Right lobe of liver (tissue), 6 donors: ENCODE results near the gene UVRAG. TPM values are rescaled to one million over a fixed set of nuclear protein-coding genes. Genes with fewer than 3 reads are reported as not detected.

Experiments
- ATAC-seq, 4 donors: fragments of 200-7000 bp; cut with Tn5 transposase; one replicate each; pipeline ENCODE4 v1.9.1; 2020; ENCODE audit warnings: mild to moderate bottlenecking in 4 of 4, moderate library complexity in 4 of 4
- DNase-seq, 3 donors: peaks; one replicate each; pipeline ENCODE4 v3.0.0-alpha.2; 2020
- H3K27ac ChIP-seq, 3 donors: fragments of 200-600 bp; one replicate each; pipeline ENCODE4 v1.8.0; 2022
- H3K27me3 ChIP-seq, 2 donors: fragments of 200-600 bp; one replicate each; pipeline ENCODE4 v1.8.0; 2022
- H3K36me3 ChIP-seq, 4 donors: fragments of 200-600 bp; sonication (generic) in 1 of 4; one replicate each; pipeline versions ENCODE4 v1.5.1 to v1.8.0; 2017 to 2022; ENCODE audit warnings: control low read depth in 1 of 4
- H3K4me1 ChIP-seq, 4 donors: fragments of 200-600 bp; sonication (generic) in 1 of 4; one replicate each; pipeline versions ENCODE4 v1.5.1 to v1.8.0; 2017 to 2022; ENCODE audit warnings: control low read depth in 1 of 4
- H3K4me3 ChIP-seq, 3 donors: fragments of 200-600 bp; one replicate each; pipeline ENCODE4 v1.8.0; 2022
- H3K9me3 ChIP-seq, 4 donors: fragments of 200-600 bp; sonication (generic) in 1 of 4; one replicate each; pipeline versions ENCODE4 v1.5.1 to v1.8.0; 2017 to 2022; ENCODE audit warnings: control low read depth in 1 of 4
- CTCF ChIP-seq, 4 donors: fragments of 200-600 bp in 3 of 4; fragments of 450-650 bp in 1 of 4; IDR thresholded peaks; one replicate each; pipeline versions ENCODE4 v1.5.1 to v1.8.0; 2016 to 2022; ENCODE audit warnings: antibody characterized with exemption in 4 of 4, mild to moderate bottlenecking in 2 of 4
- POLR2A ChIP-seq: fragments of 450-650 bp; IDR thresholded peaks from one replicate; pipeline ENCODE4 v1.6.1; 2017; ENCODE audit warnings: antibody characterized with exemption, mild to moderate bottlenecking
- WGBS: methylation state at CpG from one replicate; pipeline ENCODE4 v1.1.6; 2018; ENCODE audit warnings: low coverage, low lambda C conversion rate; ENCODE audit not compliant: insufficient coverage; ENCODE audit errors: missing lambda C conversion rate; 5-methylcytosine and 5-hydroxymethylcytosine counted together
- intact Hi-C, 2 donors: fragments of 100-400 bp; cut with DNase I; formaldehyde crosslinking; loops; one replicate each; pipeline versions ENCODE4 v1.11.2 to v1.14.1; 2022
- total RNA-seq, 6 experiments: library from RNA; depleted of rRNA in 2 of 6; stranded (reverse); fragments of >200 nt in 2 of 6; fragmentation: NEBNext Ultra II Directional in 3 of 6; extraction: Animal tissue kit (Norgen Biotek cat#: 25700) in 3 of 6; gene quantifications; one replicate each; pipeline versions ENCODE4 v1.1.0 to v1.2.4, GENCODE V29; 2016 to 2023
- donor health status: DM: no; HTN: yes; CAD: no.
- donor health status: DM: no; HTN: no; CAD: no.
- donor health status: DM: no; HTN: no; CAD: no.
- donor health status: DM: no; HTN: yes; CAD: no.
- donor health status: DM: no; HTN: yes; CAD: no.

UVRAG gene
- total RNA-seq, 6 experiments from 2014 or later = 8.8 to 12.6 (median 10.3) TPM

GRCh38 chr11:76124905-76125770 is 310.1 kb downstream of the UVRAG start:
- Histone ChIP-seq H3K4me3 (no peak overlapping the region), H3K27ac (no peak overlapping the region), H3K36me3 (no peaks in the 10 kb centered on the region), H3K27me3 (no peaks in the 10 kb centered on the region), H3K9me3 (no peaks in the 10 kb centered on the region), H3K4me1 (no peaks in the 10 kb centered on the region)
- 89% methylated on average over 8 of the region's 8 CpGs for WGBS
- TF ChIP-seq POLR2A (no peak), CTCF (IDR thresholded peaks at IDR 0.05) (no peak)
- ATAC-seq (no peak), DNase-seq (no peak)
- intact Hi-C loops = no loop called here

GRCh38 chr11:76129729-76130128 is 314.7 kb downstream of the UVRAG start:
- intact Hi-C loops = no loop called here
- H3K27ac ChIP-seq = no peak overlapping the region

GRCh38 chr11:76131142-76131541 is 316.1 kb downstream of the UVRAG start:
- no peaks in the 10 kb centered on the region for H3K27me3 ChIP-seq

More at GRCh38 chr11:76129729-76130128, 314.7 kb downstream of the UVRAG start:
- TF ChIP-seq POLR2A (no peak), CTCF (IDR thresholded peaks at IDR 0.05) (no peak)
- DNase-seq = no peak
- H3K4me1 ChIP-seq = no peaks in the 10 kb centered on the region
- H3K27me3 ChIP-seq = no peaks in the 10 kb centered on the region
- H3K4me3 ChIP-seq = no peak overlapping the region
- H3K36me3 ChIP-seq = no peaks in the 10 kb centered on the region
- H3K9me3 ChIP-seq = no peaks in the 10 kb centered on the region
- ATAC-seq = no peak
- 93% methylated on average over 2 of the region's 2 CpGs for WGBS

More at GRCh38 chr11:76131142-76131541, 316.1 kb downstream of the UVRAG start:
- intact Hi-C loops = no loop called here
- no peaks in the 10 kb centered on the region for H3K4me1 ChIP-seq
- no peak overlapping the region for H3K4me3 ChIP-seq
- no peak overlapping the region for H3K27ac ChIP-seq
- 89% methylated on average over 2 of the region's 2 CpGs for WGBS
- H3K9me3 ChIP-seq = no peaks in the 10 kb centered on the region
- DNase-seq (no peak), ATAC-seq (no peak)
- no peak for TF ChIP-seq CTCF (IDR thresholded peaks at IDR 0.05)
- no peak for TF ChIP-seq POLR2A
- H3K36me3 ChIP-seq = no peaks in the 10 kb centered on the region
